ENCODE data around the gene COL1A2. TPM values are rescaled to one million over a fixed set of nuclear protein-coding genes. Genes with fewer than 3 reads are reported as not detected.
A peak's percentile ranks its signal among the peaks of the same experiment; 100 is the strongest.

Gene COL1A2
- polyA plus RNA-seq, 3 donors: not detected

DNA sequence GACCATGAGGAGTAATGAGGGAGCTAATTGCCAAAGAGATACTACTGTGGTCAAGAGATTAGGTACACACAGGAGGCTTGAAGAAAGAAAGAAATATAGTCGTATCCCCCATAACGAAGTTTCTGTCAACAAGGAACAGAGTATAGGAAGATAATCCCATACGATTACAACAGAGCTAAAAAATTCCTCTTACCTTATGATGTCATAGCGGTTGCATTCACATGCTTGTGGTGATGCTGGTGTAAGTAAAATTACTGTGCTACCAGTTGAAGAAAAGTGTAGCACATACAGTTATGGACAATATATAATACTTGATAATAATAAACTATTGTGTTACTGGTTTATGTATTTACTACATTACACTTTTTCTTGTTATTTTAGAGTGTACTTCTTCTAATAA lies 63.3 kb downstream of the COL1A2 start:
- H3K4me1 Mint-ChIP-seq: peaks cover 6% of the 10 kb centered on the region
- H3K36me3 ChIP-seq (replicated peaks in 1 of 2; ENCODE audit: control insufficient read depth in 1 of 2, insufficient read depth in 2 of 2, low read length in 2 of 2): no peaks in the 10 kb centered on the region
- no peaks in the 10 kb centered on the region for H3K9me3 ChIP-seq (replicated peaks in 1 of 2; ENCODE audit: control insufficient read depth in 1 of 2, insufficient read depth in 1 of 2, low read length in 2 of 2)
- H3K27me3 ChIP-seq (ENCODE audit: control insufficient read depth in 2 of 2, insufficient read depth in 2 of 2, low read length in 2 of 2): no peaks in the 10 kb centered on the region
- no peak overlapping the region for H3K4me3 Mint-ChIP-seq
- no peak overlapping the region for H3K9ac ChIP-seq (ENCODE audit: insufficient read depth, low read length, poor library complexity, severe bottlenecking)
- H4K20me1 ChIP-seq (ENCODE audit: insufficient read depth, low read length): no peaks in the 10 kb centered on the region
- H3K27ac ChIP-seq (ENCODE audit: low read depth in 1 of 2, low read length in 2 of 2): no peak overlapping the region
- H3K79me2 ChIP-seq (ENCODE audit: insufficient read depth, low read length): no peaks in the 10 kb centered on the region
- H3K27ac Mint-ChIP-seq: peak overlapping the region in 1 of 7 donors; percentile 38
- WGBS (ENCODE audit: insufficient coverage): no CpG with 5 or more reads among the region's 4 CpGs
- no peak overlapping the region for H3K4me2 ChIP-seq (replicated peaks; ENCODE audit: extremely low read depth, low read length, poor library complexity, severe bottlenecking)
- no peak overlapping the region for H3K4me3 ChIP-seq (replicated peaks in 1 of 3; ENCODE audit: low read depth in 2 of 3, low read length in 3 of 3)
- H3K27me3 Mint-ChIP-seq (ENCODE audit: low read depth in 3 of 3): peaks cover 0 to 2% (median 1%) of the 10 kb centered on the region in 3 donors
- H3K4me1 ChIP-seq (ENCODE audit: control insufficient read depth in 1 of 2, insufficient read depth in 2 of 2, low read length in 2 of 2): peaks cover 3 to 8% of the 10 kb centered on the region in 2 donors
- no peak overlapping the region for H2AFZ ChIP-seq (ENCODE audit: insufficient read depth, low read depth, low read length, poor library complexity, severe bottlenecking)
- intact Hi-C loops (cut with micrococcal nuclease): no loop called here
- H3K36me3 Mint-ChIP-seq: no peaks in the 10 kb centered on the region
- TF ChIP-seq, protein P1, sequence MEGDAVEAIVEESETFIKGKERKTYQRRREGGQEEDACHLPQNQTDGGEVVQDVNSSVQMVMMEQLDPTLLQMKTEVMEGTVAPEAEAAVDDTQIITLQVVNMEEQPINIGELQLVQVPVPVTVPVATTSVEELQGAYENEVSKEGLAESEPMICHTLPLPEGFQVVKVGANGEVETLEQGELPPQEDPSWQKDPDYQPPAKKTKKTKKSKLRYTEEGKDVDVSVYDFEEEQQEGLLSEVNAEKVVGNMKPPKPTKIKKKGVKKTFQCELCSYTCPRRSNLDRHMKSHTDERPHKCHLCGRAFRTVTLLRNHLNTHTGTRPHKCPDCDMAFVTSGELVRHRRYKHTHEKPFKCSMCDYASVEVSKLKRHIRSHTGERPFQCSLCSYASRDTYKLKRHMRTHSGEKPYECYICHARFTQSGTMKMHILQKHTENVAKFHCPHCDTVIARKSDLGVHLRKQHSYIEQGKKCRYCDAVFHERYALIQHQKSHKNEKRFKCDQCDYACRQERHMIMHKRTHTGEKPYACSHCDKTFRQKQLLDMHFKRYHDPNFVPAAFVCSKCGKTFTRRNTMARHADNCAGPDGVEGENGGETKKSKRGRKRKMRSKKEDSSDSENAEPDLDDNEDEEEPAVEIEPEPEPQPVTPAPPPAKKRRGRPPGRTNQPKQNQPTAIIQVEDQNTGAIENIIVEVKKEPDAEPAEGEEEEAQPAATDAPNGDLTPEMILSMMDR (IDR thresholded peaks at IDR 0.05): no peak
- H3K9me3 Mint-ChIP-seq: peaks cover 0 to 9% (median 2%) of the 10 kb centered on the region in 7 donors
- no peak for DNase-seq

DNA sequence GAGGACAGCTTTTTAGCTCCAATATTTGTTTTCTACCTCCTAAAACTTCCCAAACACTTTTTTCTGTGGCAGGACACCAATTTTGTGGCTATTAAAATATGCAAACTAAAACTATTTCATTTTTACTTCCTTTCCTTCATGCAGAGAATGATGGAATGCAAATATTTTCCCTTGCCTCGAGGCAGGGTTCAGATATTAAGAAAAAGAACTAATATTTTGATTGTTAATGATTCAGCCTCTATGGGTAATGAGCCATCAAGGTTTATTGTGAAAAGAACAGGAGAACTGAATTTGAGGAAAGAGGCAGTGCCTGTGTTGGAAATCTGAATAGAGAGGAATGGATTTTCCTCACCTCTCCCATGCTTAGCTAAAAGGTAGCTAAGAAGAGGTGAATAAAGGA lies 71.8 kb downstream of the COL1A2 start:
- Histone ChIP-seq H3K4me3 (replicated peaks in 1 of 3; ENCODE audit: low read depth in 2 of 3, low read length in 3 of 3) (no peak overlapping the region), H4K20me1 (ENCODE audit: insufficient read depth, low read length) (no peaks in the 10 kb centered on the region), H3K9ac (ENCODE audit: insufficient read depth, low read length, poor library complexity, severe bottlenecking) (no peak overlapping the region), H3K36me3 (replicated peaks in 1 of 2; ENCODE audit: control insufficient read depth in 1 of 2, insufficient read depth in 2 of 2, low read length in 2 of 2) (no peaks in the 10 kb centered on the region), H3K4me1 (ENCODE audit: control insufficient read depth in 1 of 2, insufficient read depth in 2 of 2, low read length in 2 of 2) (no peaks in the 10 kb centered on the region), H3K9me3 (replicated peaks in 1 of 2; ENCODE audit: control insufficient read depth in 1 of 2, insufficient read depth in 1 of 2, low read length in 2 of 2) (peaks cover 0 to 4% of the 10 kb centered on the region in 2 donors), H3K4me2 (replicated peaks; ENCODE audit: extremely low read depth, low read length, poor library complexity, severe bottlenecking) (no peak overlapping the region), H3K79me2 (ENCODE audit: insufficient read depth, low read length) (no peaks in the 10 kb centered on the region), H2AFZ (ENCODE audit: insufficient read depth, low read depth, low read length, poor library complexity, severe bottlenecking) (no peak overlapping the region), H3K27ac (ENCODE audit: low read depth in 1 of 2, low read length in 2 of 2) (no peak overlapping the region), H3K27me3 (ENCODE audit: control insufficient read depth in 2 of 2, insufficient read depth in 2 of 2, low read length in 2 of 2) (no peaks in the 10 kb centered on the region)
- WGBS (ENCODE audit: insufficient coverage): no CpG with 5 or more reads among the region's 1 CpG
- intact Hi-C loops (cut with micrococcal nuclease): no loop called here
- Mint-ChIP-seq H3K9me3 (peaks cover 0 to 4% (median under 1%) of the 10 kb centered on the region in 7 donors), H3K27ac (no peak overlapping the region), H3K36me3 (no peaks in the 10 kb centered on the region), H3K27me3 (ENCODE audit: low read depth in 3 of 3) (peaks cover 0 to 3% (median 1%) of the 10 kb centered on the region in 3 donors), H3K4me1 (no peaks in the 10 kb centered on the region), H3K4me3 (no peak overlapping the region)
- DNase-seq: no peak
- TF ChIP-seq, protein P1 (IDR thresholded peaks at IDR 0.05): no peak
